SK-N-SH treated with all-trans-retinoic acid at 6 μM for 48 hours (cell line): ENCODE measurements around the gene HAPLN2.
A peak's percentile ranks its signal among the peaks of the same experiment; 100 is the strongest.

Source experiments
- ATAC-seq: fragments of 200-7000 bp; cut with Tn5 transposase; 3 replicates; pipeline ENCODE4 v1.9.1; 2020; ENCODE audit warnings: mild to moderate bottlenecking, moderate library complexity
- ARNTL ChIP-seq: fragments of 450-650 bp; formaldehyde crosslinking; IDR thresholded peaks from 2 replicates; pipeline ENCODE4 v1.5.0; 2020; ENCODE audit warnings: low read depth, mild to moderate bottlenecking, moderate library complexity, borderline replicate concordance
- BACH2 ChIP-seq: fragments of 250-450 bp; sonication (Bioruptor Pico); IDR thresholded peaks from 2 replicates; pipeline ENCODE4 v1.9.0; 2021; ENCODE audit warnings: mild to moderate bottlenecking, borderline replicate concordance
- CSDC2 ChIP-seq: fragments of 250-450 bp; sonication (Bioruptor Pico); IDR thresholded peaks from 2 replicates; pipeline ENCODE4 v1.5.0; 2020; ENCODE audit warnings: mild to moderate bottlenecking, moderate library complexity
- ESRRG ChIP-seq: fragments of 250-450 bp; sonication (Bioruptor Pico); IDR thresholded peaks from 2 replicates; pipeline ENCODE4 v1.6.1; 2021; ENCODE audit warnings: mild to moderate bottlenecking
- GLIS3 ChIP-seq: fragments of 250-450 bp; sonication (Bioruptor Pico); IDR thresholded peaks from 2 replicates; pipeline ENCODE4 v1.5.0; 2020; ENCODE audit warnings: mild to moderate bottlenecking, moderate library complexity
- ISL1 ChIP-seq: fragments of 250-450 bp; sonication (Bioruptor Pico); IDR thresholded peaks from 2 replicates; pipeline ENCODE4 v2.1.2; 2022; ENCODE audit warnings: mild to moderate bottlenecking, moderate library complexity
- PPARA ChIP-seq: fragments of 250-450 bp; sonication (Bioruptor Pico); IDR thresholded peaks from 2 replicates; pipeline ENCODE4 v1.5.0; 2020; ENCODE audit warnings: mild to moderate bottlenecking, borderline replicate concordance
- RARB ChIP-seq: fragments of 250-450 bp; sonication (Bioruptor Pico); IDR thresholded peaks from 2 replicates; pipeline ENCODE4 v1.8.0; 2021; ENCODE audit warnings: mild to moderate bottlenecking, moderate library complexity
- SNAI2 ChIP-seq: fragments of 250-450 bp; sonication (Bioruptor Pico); IDR thresholded peaks from 2 replicates; pipeline ENCODE4 v1.5.0; 2020; ENCODE audit warnings: mild to moderate bottlenecking, moderate library complexity
- TCF4 ChIP-seq: fragments of 250-450 bp; sonication (Bioruptor Pico); IDR thresholded peaks from 2 replicates; pipeline ENCODE4 v1.8.0; 2021; ENCODE audit warnings: mild to moderate bottlenecking, moderate library complexity, borderline replicate concordance
- TOX ChIP-seq: fragments of 250-450 bp; sonication (Bioruptor Pico); IDR thresholded peaks from 2 replicates; pipeline ENCODE4 v1.8.0; 2021; ENCODE audit warnings: mild to moderate bottlenecking, moderate library complexity, borderline replicate concordance
- ZC3H10 ChIP-seq: fragments of 250-450 bp; sonication (Bioruptor Pico); IDR thresholded peaks from 2 replicates; pipeline ENCODE4 v1.5.1; 2021; ENCODE audit warnings: mild to moderate bottlenecking, moderate library complexity
- ZFP30 ChIP-seq: fragments of 450-650 bp; formaldehyde crosslinking; IDR thresholded peaks from 2 replicates; pipeline ENCODE4 v1.5.0; 2022; ENCODE audit warnings: mild to moderate bottlenecking, moderate library complexity
- ZNF565 ChIP-seq: fragments of 450-650 bp; formaldehyde crosslinking; conservative IDR thresholded peaks from 2 replicates; pipeline ENCODE4 v1.5.0; 2020; ENCODE audit warnings: low read depth, mild to moderate bottlenecking, moderate library complexity
- ZNF70 ChIP-seq: fragments of 450-650 bp; formaldehyde crosslinking; IDR thresholded peaks from 2 replicates; pipeline ENCODE4 v1.5.0; 2020; ENCODE audit warnings: mild to moderate bottlenecking, moderate library complexity
- ZNF8 ChIP-seq: fragments of 450-650 bp; formaldehyde crosslinking; IDR thresholded peaks from 2 replicates; pipeline ENCODE4 v1.5.0; 2020; ENCODE audit warnings: mild to moderate bottlenecking, moderate library complexity
- TF ChIP-seq, protein P1 (sequence below): fragments of 250-450 bp; sonication (Bioruptor Pico); IDR thresholded peaks from 2 replicates; pipeline ENCODE4 v1.5.0; 2020; ENCODE audit warnings: mild to moderate bottlenecking, moderate library complexity
- TF ChIP-seq, protein P2 (sequence below): fragments of 250-450 bp; sonication (Bioruptor Pico); IDR thresholded peaks from 2 replicates; pipeline ENCODE4 v1.8.0; 2020; ENCODE audit warnings: mild to moderate bottlenecking, moderate library complexity, borderline replicate concordance
- TF ChIP-seq, protein P3 (sequence below): fragments of 250-450 bp; sonication (Bioruptor Pico); IDR thresholded peaks from 2 replicates; pipeline ENCODE4 v1.5.1; 2020; ENCODE audit warnings: low read depth, mild to moderate bottlenecking, moderate library complexity
- TF ChIP-seq, protein P4 (sequence below): fragments of 250-450 bp; sonication (Bioruptor Pico); IDR thresholded peaks from 2 replicates; pipeline ENCODE4 v1.5.1; 2021; ENCODE audit warnings: mild to moderate bottlenecking, moderate library complexity

HAPLN2 gene

DNA sequence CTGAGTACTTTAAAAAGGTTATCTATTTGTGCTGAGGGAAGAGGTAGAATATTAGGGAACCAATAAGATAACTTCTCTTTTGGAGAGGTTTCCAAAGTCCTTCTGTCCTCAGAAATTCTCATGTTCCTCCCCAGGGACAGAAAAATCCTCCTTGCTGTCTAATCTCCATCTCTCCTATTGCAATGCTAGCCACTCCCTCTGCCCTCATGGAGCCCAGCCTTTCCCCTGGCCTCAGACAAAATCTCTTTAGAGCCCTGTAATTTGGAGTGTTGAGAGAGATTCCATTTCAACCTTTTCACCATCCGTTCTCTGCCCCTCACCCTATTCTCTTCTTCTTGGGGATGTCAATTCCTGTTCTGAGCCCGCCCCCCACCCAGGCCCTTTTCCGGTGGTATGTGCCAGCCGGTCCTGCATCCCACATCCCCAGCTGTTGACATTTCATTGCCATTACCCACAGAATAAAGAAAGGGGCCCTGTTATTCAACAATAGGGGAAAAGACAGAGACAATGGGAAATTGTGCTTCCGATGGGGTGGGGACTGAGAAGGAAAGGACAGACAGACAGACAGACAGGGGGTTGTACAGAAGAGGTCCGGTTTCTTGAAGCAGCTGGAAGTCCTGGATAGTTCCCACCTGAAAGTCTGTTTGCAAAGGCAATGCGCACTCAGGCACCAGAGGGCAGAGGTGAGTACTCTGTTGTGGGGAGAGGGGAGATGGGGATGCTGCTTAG lies at the start of gene HAPLN2:
TSS of gene HAPLN2 (plus strand) at position 563 of the 729 bp plus-strand sequence. CDS start 4,076 bp downstream, outside the sequence.
- peak; percentile 18; the same call in 2 of the 3 replicates for ATAC-seq
- no peak for TF ChIP-seq ZNF70 (CRISPR knock-in tag)
- no peak for TF ChIP-seq ZNF8 (CRISPR knock-in tag)
- TF ChIP-seq, protein P1, sequence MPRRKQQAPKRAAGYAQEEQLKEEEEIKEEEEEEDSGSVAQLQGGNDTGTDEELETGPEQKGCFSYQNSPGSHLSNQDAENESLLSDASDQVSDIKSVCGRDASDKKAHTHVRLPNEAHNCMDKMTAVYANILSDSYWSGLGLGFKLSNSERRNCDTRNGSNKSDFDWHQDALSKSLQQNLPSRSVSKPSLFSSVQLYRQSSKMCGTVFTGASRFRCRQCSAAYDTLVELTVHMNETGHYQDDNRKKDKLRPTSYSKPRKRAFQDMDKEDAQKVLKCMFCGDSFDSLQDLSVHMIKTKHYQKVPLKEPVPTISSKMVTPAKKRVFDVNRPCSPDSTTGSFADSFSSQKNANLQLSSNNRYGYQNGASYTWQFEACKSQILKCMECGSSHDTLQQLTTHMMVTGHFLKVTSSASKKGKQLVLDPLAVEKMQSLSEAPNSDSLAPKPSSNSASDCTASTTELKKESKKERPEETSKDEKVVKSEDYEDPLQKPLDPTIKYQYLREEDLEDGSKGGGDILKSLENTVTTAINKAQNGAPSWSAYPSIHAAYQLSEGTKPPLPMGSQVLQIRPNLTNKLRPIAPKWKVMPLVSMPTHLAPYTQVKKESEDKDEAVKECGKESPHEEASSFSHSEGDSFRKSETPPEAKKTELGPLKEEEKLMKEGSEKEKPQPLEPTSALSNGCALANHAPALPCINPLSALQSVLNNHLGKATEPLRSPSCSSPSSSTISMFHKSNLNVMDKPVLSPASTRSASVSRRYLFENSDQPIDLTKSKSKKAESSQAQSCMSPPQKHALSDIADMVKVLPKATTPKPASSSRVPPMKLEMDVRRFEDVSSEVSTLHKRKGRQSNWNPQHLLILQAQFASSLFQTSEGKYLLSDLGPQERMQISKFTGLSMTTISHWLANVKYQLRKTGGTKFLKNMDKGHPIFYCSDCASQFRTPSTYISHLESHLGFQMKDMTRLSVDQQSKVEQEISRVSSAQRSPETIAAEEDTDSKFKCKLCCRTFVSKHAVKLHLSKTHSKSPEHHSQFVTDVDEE (CRISPR knock-in tag), result no peak
- TF ChIP-seq ZFP30 (CRISPR knock-in tag), result no peak
- TF ChIP-seq ZNF565, result no peak
- no peak for TF ChIP-seq ARNTL
- TF ChIP-seq ISL1 (CRISPR knock-in tag), result no peak
- no peak for TF ChIP-seq ZC3H10 (CRISPR knock-in tag)
- TF ChIP-seq PPARA (CRISPR knock-in tag), result no peak
- TF ChIP-seq CSDC2 (CRISPR knock-in tag), result no peak

DNA sequence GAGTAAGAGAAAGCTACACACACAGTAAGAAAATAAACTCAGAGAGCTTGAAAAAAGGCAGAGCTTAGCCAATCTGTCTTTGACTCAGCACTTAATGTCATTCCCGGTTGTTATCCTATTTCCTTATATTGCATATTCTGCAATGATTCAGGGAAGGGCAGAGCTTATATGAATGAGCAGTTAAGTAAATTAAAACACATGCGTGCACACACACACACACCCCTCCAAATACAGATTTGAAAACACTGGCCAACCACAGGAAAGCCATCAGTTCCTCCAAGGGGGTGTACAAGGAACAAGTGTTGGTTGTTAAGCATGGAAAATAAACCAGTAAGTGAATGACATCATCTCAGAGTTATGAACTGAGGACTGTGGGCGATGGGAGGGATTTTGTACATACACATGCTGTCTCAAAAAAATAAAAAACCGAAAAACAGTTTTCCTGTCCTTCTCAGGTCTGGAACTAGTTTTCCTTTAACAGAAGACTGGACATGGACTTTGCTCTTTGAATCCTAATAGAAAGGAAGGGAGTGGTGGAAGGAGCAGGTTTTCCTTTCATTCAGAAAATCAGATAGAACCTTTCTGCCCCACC lies 47.9 kb upstream of the HAPLN2 start:
- ATAC-seq, result peak; percentile 81
- TF ChIP-seq TCF4, result no peak
- TF ChIP-seq TOX (CRISPR knock-in tag), result no peak
- no peak for TF ChIP-seq GLIS3 (CRISPR knock-in tag)
- no peak for TF ChIP-seq ISL1 (CRISPR knock-in tag)
- no peak for TF ChIP-seq ZNF70 (CRISPR knock-in tag)
- no peak for TF ChIP-seq SNAI2 (CRISPR knock-in tag)
- TF ChIP-seq, protein P2, sequence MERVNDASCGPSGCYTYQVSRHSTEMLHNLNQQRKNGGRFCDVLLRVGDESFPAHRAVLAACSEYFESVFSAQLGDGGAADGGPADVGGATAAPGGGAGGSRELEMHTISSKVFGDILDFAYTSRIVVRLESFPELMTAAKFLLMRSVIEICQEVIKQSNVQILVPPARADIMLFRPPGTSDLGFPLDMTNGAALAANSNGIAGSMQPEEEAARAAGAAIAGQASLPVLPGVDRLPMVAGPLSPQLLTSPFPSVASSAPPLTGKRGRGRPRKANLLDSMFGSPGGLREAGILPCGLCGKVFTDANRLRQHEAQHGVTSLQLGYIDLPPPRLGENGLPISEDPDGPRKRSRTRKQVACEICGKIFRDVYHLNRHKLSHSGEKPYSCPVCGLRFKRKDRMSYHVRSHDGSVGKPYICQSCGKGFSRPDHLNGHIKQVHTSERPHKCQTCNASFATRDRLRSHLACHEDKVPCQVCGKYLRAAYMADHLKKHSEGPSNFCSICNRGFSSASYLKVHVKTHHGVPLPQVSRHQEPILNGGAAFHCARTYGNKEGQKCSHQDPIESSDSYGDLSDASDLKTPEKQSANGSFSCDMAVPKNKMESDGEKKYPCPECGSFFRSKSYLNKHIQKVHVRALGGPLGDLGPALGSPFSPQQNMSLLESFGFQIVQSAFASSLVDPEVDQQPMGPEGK (CRISPR knock-in tag), result no peak
- TF ChIP-seq ESRRG (CRISPR knock-in tag), result no peak
- no peak for TF ChIP-seq BACH2
- TF ChIP-seq, protein P3, sequence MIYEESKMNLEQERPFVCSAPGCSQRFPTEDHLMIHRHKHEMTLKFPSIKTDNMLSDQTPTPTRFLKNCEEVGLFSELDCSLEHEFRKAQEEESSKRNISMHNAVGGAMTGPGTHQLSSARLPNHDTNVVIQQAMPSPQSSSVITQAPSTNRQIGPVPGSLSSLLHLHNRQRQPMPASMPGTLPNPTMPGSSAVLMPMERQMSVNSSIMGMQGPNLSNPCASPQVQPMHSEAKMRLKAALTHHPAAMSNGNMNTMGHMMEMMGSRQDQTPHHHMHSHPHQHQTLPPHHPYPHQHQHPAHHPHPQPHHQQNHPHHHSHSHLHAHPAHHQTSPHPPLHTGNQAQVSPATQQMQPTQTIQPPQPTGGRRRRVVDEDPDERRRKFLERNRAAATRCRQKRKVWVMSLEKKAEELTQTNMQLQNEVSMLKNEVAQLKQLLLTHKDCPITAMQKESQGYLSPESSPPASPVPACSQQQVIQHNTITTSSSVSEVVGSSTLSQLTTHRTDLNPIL (CRISPR knock-in tag), result no peak
- no peak for TF ChIP-seq ZC3H10 (CRISPR knock-in tag)
- TF ChIP-seq, protein P4, sequence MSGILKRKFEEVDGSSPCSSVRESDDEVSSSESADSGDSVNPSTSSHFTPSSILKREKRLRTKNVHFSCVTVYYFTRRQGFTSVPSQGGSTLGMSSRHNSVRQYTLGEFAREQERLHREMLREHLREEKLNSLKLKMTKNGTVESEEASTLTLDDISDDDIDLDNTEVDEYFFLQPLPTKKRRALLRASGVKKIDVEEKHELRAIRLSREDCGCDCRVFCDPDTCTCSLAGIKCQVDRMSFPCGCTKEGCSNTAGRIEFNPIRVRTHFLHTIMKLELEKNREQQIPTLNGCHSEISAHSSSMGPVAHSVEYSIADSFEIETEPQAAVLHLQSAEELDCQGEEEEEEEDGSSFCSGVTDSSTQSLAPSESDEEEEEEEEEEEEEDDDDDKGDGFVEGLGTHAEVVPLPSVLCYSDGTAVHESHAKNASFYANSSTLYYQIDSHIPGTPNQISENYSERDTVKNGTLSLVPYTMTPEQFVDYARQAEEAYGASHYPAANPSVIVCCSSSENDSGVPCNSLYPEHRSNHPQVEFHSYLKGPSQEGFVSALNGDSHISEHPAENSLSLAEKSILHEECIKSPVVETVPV (CRISPR knock-in tag), result no peak
- no peak for TF ChIP-seq ZNF565
- TF ChIP-seq, protein P1 (CRISPR knock-in tag), result no peak
- TF ChIP-seq RARB (CRISPR knock-in tag), result no peak
